Stimulated activated CD4-positive, alpha-beta T cell treated with anti-CD3 and anti-CD28 coated beads, Interleukin-2, amount 100 ng/mL, for 4 hours (primary cell): ENCODE data around the gene CREM.

ENCODE experiments used
- DNase-seq: peaks from one replicate; pipeline ENCODE4 v3.0.0-alpha.2; 2020; ENCODE audit warnings: low read depth

CREM gene

DNA sequence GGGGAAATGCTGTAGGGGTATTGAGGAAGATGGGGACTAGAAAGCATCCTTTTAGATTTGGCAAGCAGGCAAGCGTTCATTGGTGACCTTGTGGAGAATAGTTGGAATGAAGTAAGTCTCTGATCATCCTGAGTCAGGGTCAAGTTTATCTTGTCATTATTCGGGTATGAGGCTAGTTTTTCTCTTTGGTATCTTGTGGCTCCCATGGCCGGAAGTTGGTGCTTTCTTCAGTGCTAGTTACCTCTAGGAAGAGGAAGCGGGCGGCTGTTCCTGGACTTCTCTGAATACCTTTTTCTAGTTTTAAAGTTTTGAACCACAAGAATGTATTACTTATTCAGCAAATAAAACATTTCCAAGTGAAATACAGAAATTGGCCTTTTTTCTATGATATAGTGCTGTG, 9.2 kb downstream of the CREM start:
- DNase-seq = no peak

DNA sequence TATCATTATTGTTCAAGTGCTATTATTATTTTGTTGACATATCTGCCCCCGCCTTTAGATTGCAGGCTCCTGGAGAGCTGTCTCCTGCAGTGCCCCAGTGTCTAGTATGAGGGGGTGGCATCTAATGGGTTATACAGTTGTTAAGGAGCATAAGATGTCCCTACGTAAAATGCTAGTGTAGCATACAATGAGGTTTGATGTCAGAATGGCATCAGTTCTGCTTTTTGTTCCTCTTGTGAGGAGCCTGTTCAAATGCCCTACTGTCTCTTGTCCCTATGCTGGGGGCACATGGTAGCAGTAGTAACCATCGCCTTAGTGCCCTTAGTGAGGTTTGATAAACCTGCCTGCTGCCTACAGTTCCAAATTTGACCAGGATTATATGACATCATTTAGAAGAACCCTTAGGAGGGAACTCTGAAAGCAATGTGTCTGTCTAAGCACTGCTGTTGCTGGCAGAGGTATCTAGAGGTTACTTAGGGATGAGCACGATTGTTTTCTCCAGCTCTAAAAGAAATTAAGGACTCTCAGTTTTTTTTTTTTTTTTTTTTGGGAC, 9.7 kb downstream of the CREM start:
- no peak for DNase-seq

DNA sequence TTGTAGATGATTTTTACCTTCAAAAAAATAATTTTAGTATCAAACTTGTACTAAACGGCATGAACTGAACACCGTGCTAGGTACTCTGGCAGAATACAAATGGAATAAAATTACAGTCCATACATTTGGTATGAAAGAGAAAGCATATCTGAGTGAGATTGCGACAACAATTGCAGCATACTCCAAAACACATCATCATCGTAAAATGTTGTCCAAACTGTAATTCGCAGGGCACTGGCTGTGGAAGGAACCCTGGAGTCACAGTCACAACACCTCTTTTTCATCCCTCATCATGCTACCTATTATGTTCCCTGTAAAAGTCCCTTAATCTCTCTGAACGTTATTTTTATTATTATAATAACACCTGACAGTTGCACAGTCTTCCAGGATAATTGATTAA, 13.5 kb downstream of the CREM start:
- no peak for DNase-seq

DNA sequence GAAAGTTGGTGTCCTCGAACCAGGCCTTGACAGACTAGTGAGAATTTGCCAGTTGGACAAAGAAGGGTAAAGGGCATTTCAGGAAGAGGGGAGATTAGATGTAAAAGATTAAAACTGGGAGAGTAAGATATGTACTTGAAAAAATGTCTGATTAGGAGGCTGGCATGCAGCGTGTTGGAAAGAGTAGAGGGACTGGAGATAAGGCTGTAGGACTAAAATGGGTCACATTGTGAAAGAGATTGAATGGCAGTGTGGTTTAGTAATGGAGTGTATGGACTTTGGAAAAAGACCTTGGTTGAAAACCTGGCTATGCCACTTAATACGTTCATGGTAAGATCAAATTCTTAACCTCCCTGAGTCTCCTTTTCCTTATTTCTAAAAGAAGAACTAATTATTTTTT, 14.1 kb downstream of the CREM start:
- DNase-seq = no peak

DNA sequence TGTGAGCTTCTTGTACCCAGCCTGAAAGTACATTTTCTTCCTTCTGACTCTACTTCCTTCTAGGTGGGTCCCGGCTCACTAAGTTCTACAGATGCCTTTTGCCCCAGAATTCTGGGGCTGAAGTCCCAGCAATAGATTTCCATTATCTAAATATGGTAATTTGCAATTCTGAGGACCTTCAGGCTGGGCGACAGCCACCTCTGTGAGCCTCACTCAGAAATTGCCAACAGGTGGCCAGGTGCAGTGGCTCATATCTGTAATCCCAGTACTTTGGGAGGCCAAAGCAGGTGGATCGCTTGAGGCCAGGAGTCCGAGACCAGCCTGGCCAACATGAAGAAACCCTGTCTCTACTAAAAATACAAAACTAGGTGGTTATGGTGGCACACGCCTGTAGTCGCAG, 23.7 kb downstream of the CREM start:
- DNase-seq = no peak

DNA sequence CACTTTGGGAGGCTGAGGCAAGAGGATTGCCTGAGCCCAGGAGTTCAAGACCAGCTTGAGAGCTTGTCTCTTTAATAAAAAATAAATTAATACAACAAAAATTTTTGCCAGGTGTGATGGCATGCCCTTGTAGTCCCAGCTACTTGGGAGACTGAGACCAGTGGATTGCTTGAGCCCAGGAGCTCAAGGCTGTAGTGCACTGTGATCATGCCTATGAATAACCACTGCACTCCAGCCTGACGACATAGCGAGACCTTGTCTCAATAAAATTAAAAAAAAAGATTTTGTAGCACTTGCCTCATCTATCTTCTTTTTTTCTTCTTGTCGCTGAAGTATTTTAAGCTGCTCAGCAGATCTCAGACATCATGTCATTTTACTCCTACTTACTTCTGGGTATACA, 26.3 kb downstream of the CREM start:
- no peak for DNase-seq

DNA sequence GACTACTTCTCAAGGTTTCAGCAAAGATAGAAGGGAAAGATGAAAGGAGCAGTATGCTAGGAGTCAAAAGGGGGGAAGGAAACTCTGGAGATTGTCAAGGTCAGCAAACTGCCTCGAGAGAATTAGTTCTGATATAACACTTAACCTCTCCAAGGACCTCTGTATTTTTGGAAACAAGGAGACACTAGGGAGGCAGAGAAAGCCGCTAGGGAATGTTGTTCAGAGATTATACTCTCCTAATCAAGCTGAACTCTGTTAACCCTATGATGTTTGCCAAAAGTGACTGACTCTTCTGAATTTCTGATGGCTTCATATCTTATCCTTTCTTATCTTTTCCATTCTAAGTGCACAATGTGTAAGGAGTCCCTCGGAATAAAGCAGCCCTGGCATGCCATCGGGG, 27.1 kb downstream of the CREM start:
- no peak for DNase-seq

DNA sequence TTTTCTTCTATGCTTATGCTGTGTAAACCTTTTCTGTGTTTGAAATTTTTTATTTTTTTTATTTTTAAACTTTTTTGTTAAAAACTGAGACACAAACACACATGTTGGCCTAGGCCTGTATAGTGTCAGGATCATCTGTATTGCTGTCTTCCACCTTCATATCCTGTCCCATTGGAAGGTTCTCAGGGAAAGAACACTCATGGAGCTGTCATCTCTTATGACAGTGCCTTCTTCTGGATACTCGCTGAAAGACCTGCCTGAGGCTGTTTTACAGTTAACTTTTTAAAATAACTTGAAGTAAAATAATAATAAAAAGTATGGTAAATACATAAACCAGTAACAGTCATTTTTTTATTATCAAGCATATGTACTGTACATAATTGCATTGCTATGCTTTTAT, 34.1 kb downstream of the CREM start:
- DNase-seq = no peak

DNA sequence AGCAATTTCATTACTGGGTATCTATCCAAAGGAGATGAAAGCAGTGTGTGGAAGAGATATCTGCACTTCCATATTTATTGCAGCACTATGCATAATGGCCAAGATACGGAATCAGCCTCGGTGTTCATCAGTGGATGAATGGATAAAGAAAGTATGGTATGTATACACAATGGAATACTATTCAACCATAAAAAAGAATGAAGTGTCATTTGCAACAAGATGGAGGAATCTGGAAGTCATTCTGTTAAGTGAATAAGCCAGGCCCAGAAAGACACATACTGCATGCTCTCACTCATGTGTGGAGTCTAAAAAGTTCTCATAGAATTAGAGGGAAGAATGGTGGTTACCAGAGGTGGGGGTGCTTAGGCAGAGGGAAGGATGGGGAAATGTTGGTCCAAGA, 35.3 kb downstream of the CREM start:
- DNase-seq = no peak

DNA sequence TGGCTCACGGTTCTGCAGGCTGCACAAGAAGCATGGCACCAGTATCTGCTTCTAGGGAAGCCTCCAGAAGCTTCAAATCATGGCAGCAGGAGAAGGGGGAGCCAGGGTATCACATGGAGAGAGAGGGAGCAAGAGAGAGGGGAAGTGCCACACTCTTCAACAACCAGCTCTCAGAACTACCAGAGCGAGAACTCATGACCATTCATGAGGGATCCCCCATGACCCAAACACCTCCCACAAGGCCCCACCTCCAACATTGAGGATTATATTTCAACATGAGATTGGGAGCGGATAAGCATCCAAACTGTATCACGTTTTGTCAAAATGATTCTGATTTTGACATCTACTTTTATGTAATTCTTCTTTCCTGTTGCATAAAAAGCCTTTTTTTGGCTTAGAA, 38.5 kb downstream of the CREM start:
- no peak for DNase-seq

DNA sequence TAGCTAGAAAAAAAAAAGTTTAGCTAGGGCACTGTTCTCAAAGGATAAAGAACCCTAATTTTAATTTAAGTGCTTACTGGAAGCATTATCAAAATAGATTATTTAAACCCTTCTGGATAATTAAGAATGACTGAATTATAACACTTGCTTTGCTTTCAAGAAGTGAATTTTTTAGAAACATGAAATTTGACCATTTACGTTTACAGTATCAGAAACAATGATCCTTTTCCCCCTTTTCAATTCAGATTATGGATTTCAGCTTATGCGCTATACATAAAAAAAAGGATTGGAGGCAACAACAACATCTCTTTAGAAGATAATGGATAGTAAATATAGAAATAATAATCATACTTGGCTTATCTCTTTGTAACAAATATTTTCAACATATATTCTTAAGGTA, 39.2 kb downstream of the CREM start:
- DNase-seq = no peak

DNA sequence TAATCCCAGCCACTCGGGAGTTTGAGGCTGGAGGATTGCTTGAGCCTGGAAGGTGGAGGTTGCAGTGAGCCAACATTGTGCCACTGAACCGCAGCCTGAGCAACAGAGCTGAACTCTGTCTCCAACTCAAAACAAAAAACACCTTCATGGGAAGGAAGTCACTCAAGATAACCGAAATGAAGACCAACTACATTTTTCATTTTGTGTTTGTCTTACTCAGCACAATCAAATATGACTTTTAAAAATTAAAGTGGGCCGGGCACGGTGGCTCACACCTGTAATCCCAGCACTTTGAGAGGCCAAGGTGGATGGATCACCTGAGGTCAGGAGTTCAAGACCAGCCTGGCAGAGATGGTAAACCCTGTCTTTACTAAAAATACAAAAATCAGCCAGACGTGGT, 40.0 kb downstream of the CREM start:
- no peak for DNase-seq

DNA sequence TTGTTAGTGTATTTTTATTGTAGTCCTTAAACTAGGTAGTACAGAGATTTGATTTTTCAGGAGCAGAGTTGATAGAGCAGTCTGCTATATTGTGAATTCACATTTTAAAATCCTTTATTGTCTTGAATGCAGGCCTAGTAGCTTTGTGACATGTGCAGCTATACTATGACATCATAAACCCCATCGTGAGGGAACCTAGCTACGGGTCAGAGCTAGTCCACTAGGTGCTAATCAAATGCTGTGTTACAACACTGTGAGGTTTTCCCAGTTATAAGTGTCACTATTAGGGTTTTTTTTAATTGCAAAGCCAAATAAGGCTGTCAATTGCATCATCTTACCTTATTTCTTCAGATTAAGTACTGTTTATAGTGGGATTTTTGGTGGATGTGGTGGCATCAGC, 40.7 kb downstream of the CREM start:
- DNase-seq = no peak

DNA sequence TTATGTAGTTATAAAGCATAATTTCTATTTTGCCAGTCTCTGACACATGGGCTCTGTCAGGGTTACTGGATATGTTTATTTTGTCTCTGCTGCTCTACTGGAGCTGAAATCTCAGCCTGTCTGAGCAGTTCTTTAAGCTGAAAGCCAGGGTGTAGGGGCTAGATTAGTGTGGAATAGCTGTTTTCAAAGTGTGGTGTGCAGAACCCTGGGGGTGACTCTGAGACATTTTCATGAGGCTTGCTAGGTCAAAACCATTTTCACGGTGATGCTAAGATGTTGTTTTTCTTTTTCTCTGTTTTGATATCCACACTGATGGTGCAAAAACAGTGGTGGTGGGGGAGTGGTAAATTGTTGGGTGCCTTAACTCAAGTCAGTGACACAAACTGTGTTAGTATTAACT, 45.5 kb downstream of the CREM start:
- no peak for DNase-seq

DNA sequence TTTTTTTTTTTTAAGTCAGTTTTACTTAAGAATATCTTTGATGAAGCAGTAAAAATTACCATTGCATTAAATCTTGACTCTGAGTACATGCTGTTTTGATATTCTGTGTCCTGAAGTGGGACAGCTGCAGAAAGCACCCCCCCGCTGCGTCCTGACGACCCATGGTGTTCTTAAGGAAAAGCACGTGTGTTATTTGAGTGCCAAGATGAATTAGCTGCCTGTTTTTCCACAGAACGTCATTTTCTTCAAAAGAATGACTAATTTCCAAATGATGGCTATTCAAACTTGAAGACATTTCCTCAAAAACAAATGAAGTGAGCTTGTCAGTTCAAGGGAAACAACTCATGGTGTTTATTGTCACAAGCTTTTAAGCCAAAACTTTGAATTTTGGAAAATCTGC, 45.9 kb downstream of the CREM start:
- DNase-seq = no peak

DNA sequence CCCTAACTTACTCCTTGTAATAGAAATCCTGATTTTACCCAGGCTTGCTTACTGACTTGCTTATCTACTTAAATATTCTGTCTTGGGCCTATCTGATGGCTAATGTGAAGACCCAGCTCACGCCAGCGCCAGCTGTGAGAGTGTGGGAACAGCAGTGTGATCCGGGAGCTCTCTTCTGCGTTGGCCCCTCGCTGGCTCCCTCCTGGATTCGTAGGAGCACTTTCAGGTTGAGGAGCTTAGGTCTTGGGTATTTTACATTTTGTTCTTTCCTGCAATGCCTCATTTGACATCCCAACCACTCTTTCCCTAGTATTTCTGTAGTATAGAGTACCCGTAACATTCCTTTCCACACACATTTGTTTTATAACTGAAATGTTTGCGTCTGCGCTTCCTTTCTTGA, 51.7 kb downstream of the CREM start:
- no peak for DNase-seq

DNA sequence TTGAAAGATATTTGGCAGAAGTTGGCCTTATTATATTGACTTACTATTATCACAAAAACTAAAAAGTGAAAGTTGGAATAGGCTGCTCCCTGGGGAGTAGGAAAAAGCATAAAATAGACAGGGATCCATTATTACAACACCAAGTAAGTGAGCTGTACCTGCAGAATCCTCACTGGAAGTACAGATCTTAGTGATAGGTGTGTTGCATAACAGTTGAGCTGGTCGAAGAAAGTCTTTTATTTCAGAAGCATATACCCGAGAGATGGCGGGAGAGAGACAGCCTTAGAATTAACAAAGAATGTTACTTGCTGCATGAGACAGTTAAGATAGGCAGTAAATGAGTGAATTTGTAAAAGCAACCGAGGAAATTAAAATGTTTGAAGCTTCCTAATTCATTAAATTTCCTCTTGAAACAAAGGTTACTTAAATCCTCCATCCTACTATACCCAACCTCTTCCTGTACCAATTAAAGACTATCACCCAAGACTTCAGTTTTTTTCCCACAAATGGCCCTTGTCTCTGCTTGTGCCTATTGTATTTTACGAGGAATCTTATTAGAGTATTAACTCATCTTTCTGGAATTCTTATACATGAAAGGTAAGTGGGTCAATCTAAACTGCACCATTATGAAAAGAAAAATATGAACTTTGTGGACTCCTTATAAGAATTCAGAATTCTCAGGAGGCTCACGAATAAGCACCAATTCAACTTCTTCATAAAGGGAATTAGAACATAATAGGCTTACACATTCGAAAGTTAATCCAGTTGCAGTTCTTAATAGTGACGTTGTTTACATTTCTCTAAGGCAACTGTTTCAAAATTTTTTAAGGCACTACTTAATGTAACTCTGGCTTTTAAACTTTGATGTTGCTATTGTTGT, 56.2 kb downstream of the CREM start:
- no peak for DNase-seq

DNA sequence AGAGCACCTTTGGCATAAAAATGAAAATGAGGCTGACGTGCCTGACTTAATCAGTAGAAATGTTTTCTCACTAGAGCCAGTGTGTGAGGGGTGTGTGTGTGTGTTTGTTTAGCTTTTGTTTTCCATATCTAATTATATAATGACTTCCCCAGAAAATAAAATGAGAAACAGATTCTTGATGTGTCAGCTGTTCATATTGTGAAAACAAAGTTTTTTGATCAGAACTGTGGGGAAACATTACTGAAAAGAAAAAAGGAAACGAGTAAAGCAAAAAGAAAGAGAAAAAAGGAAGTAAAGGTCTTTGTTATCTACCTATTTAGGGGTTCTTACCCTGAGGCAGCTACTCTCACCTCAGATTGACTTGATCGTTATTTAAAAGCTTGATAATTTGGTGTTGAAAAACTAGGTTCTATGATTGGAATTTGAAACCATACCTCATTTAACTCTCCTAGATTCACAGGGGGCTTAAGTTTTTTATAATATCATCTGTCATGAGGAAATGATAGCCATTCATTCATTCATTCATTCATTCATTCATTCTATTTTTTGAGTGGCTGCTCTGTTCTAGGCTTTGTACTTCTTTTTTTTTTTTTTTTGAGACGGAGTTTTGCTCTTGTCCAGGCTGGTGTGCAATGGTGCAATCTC, 58.0 kb downstream of the CREM start:
- DNase-seq = no peak

DNA sequence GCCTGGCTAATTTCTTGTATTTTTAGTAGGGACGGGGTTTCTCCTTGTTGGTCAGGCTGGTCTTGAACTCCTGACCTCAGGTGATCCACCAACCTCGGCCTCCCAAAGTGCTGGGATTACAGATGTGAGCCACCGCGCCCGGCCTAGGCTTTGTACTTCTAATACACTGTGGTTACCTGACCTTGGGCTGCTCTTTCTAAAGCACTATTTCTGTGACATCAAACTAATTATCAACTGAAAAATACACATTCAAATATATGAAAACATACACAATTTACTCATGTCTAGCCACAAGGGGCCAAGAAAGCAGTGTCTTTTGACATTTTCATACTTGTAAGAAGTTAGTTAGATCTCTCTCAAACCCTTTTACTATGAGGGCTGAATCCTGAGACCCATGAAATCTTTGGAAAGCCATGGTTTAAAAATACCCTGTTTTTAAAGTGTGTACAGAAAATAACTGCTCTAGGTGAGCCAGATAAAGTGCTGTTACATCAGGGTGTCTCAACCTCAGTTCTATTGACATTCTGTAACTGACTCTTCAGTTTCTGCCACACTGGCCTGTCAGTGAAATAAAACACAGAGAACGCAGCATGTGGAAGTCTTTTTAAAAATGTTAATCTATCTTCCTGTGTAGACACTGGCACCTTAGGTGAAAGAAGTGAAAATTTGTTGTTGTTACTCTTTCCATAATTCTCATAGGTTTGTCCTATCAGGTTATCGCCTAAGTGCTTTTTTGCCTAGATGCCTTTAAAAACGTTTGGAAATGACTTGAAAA, 58.8 kb downstream of the CREM start:
- DNase-seq = no peak

DNA sequence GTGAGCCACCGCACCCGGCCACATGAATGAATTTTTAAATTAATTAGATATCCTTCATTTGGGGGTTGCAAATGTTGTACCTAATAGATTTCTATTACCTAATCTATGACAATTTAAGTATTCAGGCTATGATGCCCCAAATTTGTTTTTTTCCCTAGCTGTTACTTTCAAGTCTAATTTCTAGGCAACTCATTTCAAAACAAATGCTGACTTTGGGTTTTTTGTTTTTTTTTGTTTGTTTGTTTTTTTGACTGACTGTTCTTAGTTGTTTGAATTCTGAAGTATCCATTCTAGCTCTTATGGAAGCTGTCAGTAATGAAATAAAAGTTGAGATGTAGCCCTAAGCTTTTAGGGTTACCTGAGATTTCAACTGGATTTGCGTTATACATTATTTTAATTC, 62.3 kb downstream of the CREM start:
- no peak for DNase-seq

DNA sequence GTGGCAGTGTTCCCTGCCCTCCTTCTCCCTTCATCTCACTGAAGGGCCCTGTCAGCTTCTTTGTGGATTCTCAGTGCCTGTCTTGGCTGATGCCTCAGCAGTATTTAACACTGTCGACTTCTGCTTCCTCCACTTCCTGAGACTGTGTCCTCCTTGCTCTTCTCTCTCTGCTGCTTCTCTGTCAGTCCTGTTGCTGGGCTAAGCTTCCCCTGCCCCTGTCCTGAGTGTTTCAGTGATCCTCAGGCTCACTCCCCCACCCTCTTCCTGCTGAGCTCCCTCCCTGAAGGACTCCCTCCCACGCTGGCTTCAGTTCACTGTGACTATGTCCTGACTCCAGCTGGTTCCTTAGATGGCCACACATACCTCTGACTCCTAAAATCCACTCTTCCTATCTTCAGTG, 64.9 kb downstream of the CREM start:
- DNase-seq = no peak

DNA sequence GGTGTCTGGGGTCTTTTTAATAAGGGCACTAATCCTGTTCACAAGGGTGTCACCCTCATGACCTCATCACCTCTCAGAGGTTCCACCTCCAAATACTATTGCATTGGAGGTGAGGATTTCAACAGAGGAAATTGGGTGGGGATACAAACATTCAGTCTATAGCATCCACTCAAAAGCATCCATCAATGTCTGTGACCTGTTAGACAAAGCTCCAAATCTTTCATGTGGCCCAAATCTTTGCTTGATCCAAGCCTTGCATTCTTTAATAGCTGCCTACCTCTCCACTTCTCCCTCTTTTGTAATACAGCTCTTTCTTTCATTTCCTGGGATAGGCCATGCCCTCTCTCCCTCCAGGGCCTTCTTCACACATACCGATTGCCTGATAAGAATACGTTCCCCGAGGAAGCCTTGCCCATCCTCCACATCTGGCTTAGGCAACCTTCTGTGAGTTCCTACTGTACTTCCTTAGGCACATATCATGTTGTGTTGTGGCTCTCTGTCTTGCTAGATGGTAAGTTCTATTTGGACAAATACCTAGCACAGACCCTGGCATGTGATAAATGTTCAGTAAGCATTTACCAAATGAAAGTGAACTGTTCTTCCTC, 66.1 kb downstream of the CREM start:
- no peak for DNase-seq
